ENCODE measurements around the gene PIAS2.

PIAS2 gene

GRCh38 chr18:46756559-46757201 lies 160.6 kb downstream of the PIAS2 start, which contains the start of gene ST8SIA5:
Gene ST8SIA5, minus strand, starts transcription at chr18:46757053. Its CDS starts 545 bp downstream, at chr18:46756508.
- peak; percentile 74 for DNase-seq

GRCh38 chr18:46756025-46756558 lies 161.2 kb downstream of the PIAS2 start:
- no peak for DNase-seq

- DNase-seq: no peak
Observed at GRCh38 chr18:46755315-46756024, 161.8 kb downstream of the PIAS2 start.

GRCh38 chr18:46754661-46755292 lies 162.5 kb downstream of the PIAS2 start:
- peak; percentile 38 for DNase-seq

- DNase-seq: no peak
Observed at GRCh38 chr18:46754188-46754587, 163.1 kb downstream of the PIAS2 start.
